HEK293 (cell line): ENCODE measurements around the gene STEEP1.

ENCODE experiments used
- HOXA7 ChIP-seq: sonication (generic); formaldehyde crosslinking; IDR thresholded peaks from 2 replicates; pipeline ENCODE4 v1.8.1; 2022; ENCODE audit warnings: missing genetic modification reagents, borderline replicate concordance
- MEIS1 ChIP-seq: sonication (generic); formaldehyde crosslinking; IDR thresholded peaks from 2 replicates; pipeline ENCODE4 v1.8.1; 2022; ENCODE audit warnings: missing genetic modification reagents, mild to moderate bottlenecking, borderline replicate concordance
- RBAK ChIP-seq: fragments of 450-650 bp; formaldehyde crosslinking; IDR thresholded peaks from 2 replicates; pipeline ENCODE4 v1.5.1; 2016; ENCODE audit warnings: missing biosample characterization, missing genetic modification characterization
- YY2 ChIP-seq: fragments of 450-650 bp; formaldehyde crosslinking; IDR thresholded peaks from 2 replicates; pipeline ENCODE4 v1.5.1; 2016; ENCODE audit warnings: missing biosample characterization, missing genetic modification characterization
- ZFP3 ChIP-seq: fragments of 450-650 bp; formaldehyde crosslinking; IDR thresholded peaks from 2 replicates; pipeline ENCODE4 v1.5.1; 2016; ENCODE audit warnings: low read depth, missing biosample characterization, missing genetic modification characterization
- ZNF10 ChIP-seq: fragments of 450-650 bp; formaldehyde crosslinking; IDR thresholded peaks from 2 replicates; pipeline ENCODE4 v1.5.1; 2017; ENCODE audit warnings: missing biosample characterization, missing genetic modification characterization
- ZNF114 ChIP-seq: fragments of 450-650 bp; formaldehyde crosslinking; IDR thresholded peaks from 2 replicates; pipeline ENCODE4 v1.5.0; 2017; ENCODE audit warnings: missing biosample characterization, missing genetic modification characterization
- ZNF157 ChIP-seq: fragments of 450-650 bp; formaldehyde crosslinking; IDR thresholded peaks from 2 replicates; pipeline ENCODE4 v1.5.1; 2016; ENCODE audit warnings: missing biosample characterization, missing genetic modification characterization
- ZNF169 ChIP-seq: fragments of 450-650 bp; formaldehyde crosslinking; IDR thresholded peaks from 2 replicates; pipeline ENCODE4 v1.5.1; 2016; ENCODE audit warnings: missing biosample characterization, missing genetic modification characterization
- ZNF174 ChIP-seq: fragments of 450-650 bp; formaldehyde crosslinking; IDR thresholded peaks from 2 replicates; pipeline ENCODE4 v1.5.0; 2017; ENCODE audit warnings: missing biosample characterization, mild to moderate bottlenecking, missing genetic modification characterization
- ZNF184 ChIP-seq: fragments of 450-650 bp; IDR thresholded peaks from 2 replicates; pipeline ENCODE4 v1.5.1; 2018; ENCODE audit warnings: missing biosample characterization, mild to moderate bottlenecking, missing genetic modification characterization
- ZNF19 ChIP-seq: fragments of 450-650 bp; formaldehyde crosslinking; IDR thresholded peaks from 2 replicates; pipeline ENCODE4; 2016; ENCODE audit warnings: missing biosample characterization, missing genetic modification characterization, low read depth
- ZNF2 ChIP-seq: fragments of 450-650 bp; formaldehyde crosslinking; IDR thresholded peaks from 2 replicates; pipeline ENCODE4 v1.5.1; 2016; ENCODE audit warnings: missing biosample characterization, missing genetic modification characterization
- ZNF23 ChIP-seq: fragments of 450-650 bp; formaldehyde crosslinking; IDR thresholded peaks from 2 replicates; pipeline ENCODE4 v1.5.1; 2016; ENCODE audit warnings: missing biosample characterization, missing genetic modification characterization, borderline replicate concordance
- ZNF239 ChIP-seq: fragments of 450-650 bp; formaldehyde crosslinking; IDR thresholded peaks from 2 replicates; pipeline ENCODE4 v1.5.1; 2016; ENCODE audit warnings: missing biosample characterization, missing genetic modification characterization
- ZNF324 ChIP-seq: fragments of 450-650 bp; formaldehyde crosslinking; IDR thresholded peaks from 2 replicates; pipeline ENCODE4 v1.5.1; 2016; ENCODE audit warnings: missing biosample characterization, missing genetic modification characterization
- ZNF341 ChIP-seq: fragments of 450-650 bp; formaldehyde crosslinking; IDR thresholded peaks from 2 replicates; pipeline ENCODE4; 2016; ENCODE audit warnings: low read depth, missing biosample characterization, missing genetic modification characterization
- ZNF350 ChIP-seq: fragments of 450-650 bp; formaldehyde crosslinking; IDR thresholded peaks from 2 replicates; pipeline ENCODE4 v1.5.0; 2017; ENCODE audit warnings: missing biosample characterization, mild to moderate bottlenecking, missing genetic modification characterization
- ZNF37A ChIP-seq: fragments of 450-650 bp; IDR thresholded peaks from 2 replicates; pipeline ENCODE4 v1.5.1; 2018; ENCODE audit warnings: missing biosample characterization, missing genetic modification characterization
- ZNF426 ChIP-seq: fragments of 450-650 bp; formaldehyde crosslinking; IDR thresholded peaks from 2 replicates; pipeline ENCODE4 v1.5.1; 2017; ENCODE audit warnings: missing biosample characterization, missing genetic modification characterization, mild to moderate bottlenecking, inconsistent platforms, moderate library complexity
- ZNF473 ChIP-seq: fragments of 450-650 bp; formaldehyde crosslinking; IDR thresholded peaks from 2 replicates; pipeline ENCODE4 v1.5.1; 2017; ENCODE audit warnings: missing biosample characterization, missing genetic modification characterization
- ZNF48 ChIP-seq: fragments of 450-650 bp; formaldehyde crosslinking; IDR thresholded peaks from 2 replicates; pipeline ENCODE4 v1.5.1; 2016; ENCODE audit warnings: missing biosample characterization, missing genetic modification characterization
- ZNF585B ChIP-seq: fragments of 450-650 bp; formaldehyde crosslinking; IDR thresholded peaks from 2 replicates; pipeline ENCODE4 v1.5.1; 2016; ENCODE audit warnings: missing biosample characterization, missing genetic modification characterization
- ZNF623 ChIP-seq: fragments of 450-650 bp; formaldehyde crosslinking; IDR thresholded peaks from 2 replicates; pipeline ENCODE4 v1.5.1; 2016; ENCODE audit warnings: missing biosample characterization, missing genetic modification characterization
- ZNF654 ChIP-seq: fragments of 450-650 bp; formaldehyde crosslinking; IDR thresholded peaks from 2 replicates; pipeline ENCODE4 v1.5.1; 2016; ENCODE audit warnings: low read depth, missing biosample characterization, missing genetic modification characterization
- ZNF664 ChIP-seq: fragments of 450-650 bp; formaldehyde crosslinking; IDR thresholded peaks from 2 replicates; pipeline ENCODE4 v1.5.1; 2016; ENCODE audit warnings: missing biosample characterization, missing genetic modification characterization
- ZNF670 ChIP-seq: fragments of 450-650 bp; formaldehyde crosslinking; IDR thresholded peaks from 2 replicates; pipeline ENCODE4 v1.5.1; 2016; ENCODE audit warnings: missing biosample characterization, missing genetic modification characterization, low read depth
- ZNF768 ChIP-seq: fragments of 450-650 bp; formaldehyde crosslinking; IDR thresholded peaks from 2 replicates; pipeline ENCODE4 v1.5.1; 2018; ENCODE audit warnings: missing biosample characterization, mild to moderate bottlenecking, missing genetic modification characterization
- ZNF785 ChIP-seq: fragments of 450-650 bp; formaldehyde crosslinking; IDR thresholded peaks from 2 replicates; pipeline ENCODE4 v1.5.1; 2016; ENCODE audit warnings: missing biosample characterization, missing genetic modification characterization
- ZNF791 ChIP-seq: fragments of 450-650 bp; formaldehyde crosslinking; IDR thresholded peaks from 2 replicates; pipeline ENCODE4 v1.5.1; 2016; ENCODE audit warnings: missing biosample characterization, missing genetic modification characterization
- ZNF843 ChIP-seq: fragments of 450-650 bp; formaldehyde crosslinking; IDR thresholded peaks from 2 replicates; pipeline ENCODE4 v1.5.1; 2016; ENCODE audit warnings: missing biosample characterization, missing genetic modification characterization
- TF ChIP-seq, protein P1 (sequence below): fragments of 450-650 bp; formaldehyde crosslinking; IDR thresholded peaks from 2 replicates; pipeline ENCODE4 v1.5.1; 2016; ENCODE audit warnings: missing biosample characterization, missing genetic modification characterization
- TF ChIP-seq, protein P2 (sequence below): fragments of 450-650 bp; formaldehyde crosslinking; IDR thresholded peaks from 2 replicates; pipeline ENCODE4 v1.5.1; 2016; ENCODE audit warnings: missing biosample characterization, missing genetic modification characterization
- TF ChIP-seq, protein P3 (sequence below): fragments of 450-650 bp; formaldehyde crosslinking; IDR thresholded peaks from 2 replicates; pipeline ENCODE4 v1.5.0; 2017; ENCODE audit warnings: missing biosample characterization, missing genetic modification characterization, borderline replicate concordance
- TF ChIP-seq, protein P4 (sequence below): fragments of 450-650 bp; formaldehyde crosslinking; IDR thresholded peaks from 2 replicates; pipeline ENCODE4 v1.5.1; 2016; ENCODE audit warnings: missing biosample characterization, missing genetic modification characterization

Gene STEEP1

DNA sequence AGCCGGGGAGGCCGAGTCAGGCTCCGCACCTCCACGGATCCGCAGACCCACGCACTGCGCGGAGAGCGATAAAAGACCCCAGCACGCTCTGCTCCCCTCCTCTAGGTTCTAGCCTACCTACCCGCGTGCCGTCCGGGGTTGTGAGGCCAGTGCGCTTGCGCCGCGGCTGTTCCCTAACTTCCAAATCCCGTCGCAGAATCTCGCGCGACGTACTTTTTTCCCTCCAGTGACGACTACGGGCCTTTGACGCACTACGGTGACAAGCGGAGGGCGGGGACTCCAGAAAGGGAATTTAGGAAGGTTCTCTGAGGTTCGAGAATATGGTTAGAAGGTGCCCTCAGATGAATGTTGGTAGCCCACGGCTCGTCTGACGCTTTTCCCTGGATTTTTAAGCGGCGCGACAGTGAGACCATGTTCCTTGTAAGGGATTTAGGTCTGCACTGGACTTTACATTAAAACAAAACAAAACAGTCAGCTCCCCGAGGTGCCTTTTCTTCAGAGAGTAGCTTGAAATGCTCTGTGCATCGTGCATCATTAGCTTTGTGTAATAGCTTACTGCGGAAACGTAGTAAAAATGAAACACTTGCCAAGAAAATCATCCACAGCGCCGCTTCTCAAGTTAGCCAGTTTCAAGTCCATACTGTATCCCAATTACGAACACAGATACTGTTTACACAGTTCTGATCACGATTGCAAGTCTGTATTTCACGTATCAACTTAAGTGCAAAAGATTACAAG lies 41.2 kb upstream of the STEEP1 start, which contains the start of gene NKRF (continued):
- TF ChIP-seq, protein P1, sequence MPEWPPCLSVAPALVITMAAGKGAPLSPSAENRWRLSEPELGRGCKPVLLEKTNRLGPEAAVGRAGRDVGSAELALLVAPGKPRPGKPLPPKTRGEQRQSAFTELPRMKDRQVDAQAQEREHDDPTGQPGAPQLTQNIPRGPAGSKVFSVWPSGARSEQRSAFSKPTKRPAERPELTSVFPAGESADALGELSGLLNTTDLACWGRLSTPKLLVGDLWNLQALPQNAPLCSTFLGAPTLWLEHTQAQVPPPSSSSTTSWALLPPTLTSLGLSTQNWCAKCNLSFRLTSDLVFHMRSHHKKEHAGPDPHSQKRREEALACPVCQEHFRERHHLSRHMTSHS (tag by site-specific recombination) = no peak
- TF ChIP-seq ZNF37A (tag by site-specific recombination) (no peak), MEIS1 (no peak), ZNF473 (tag by site-specific recombination) (no peak), HOXA7 (CRISPR knock-in tag) (no peak), ZNF670 (no peak), ZNF654 (tag by site-specific recombination) (no peak), ZNF843 (tag by site-specific recombination) (0 out of 2 replicates have a peak, but pooled peaks have one; percentile 26), ZNF114 (no peak), ZNF2 (tag by site-specific recombination) (0 out of 2 replicates have a peak, but pooled peaks have one; percentile 17), ZNF157 (tag by site-specific recombination) (no peak), ZNF585B (no peak), ZNF19 (tag by site-specific recombination) (no peak), ZNF791 (tag by site-specific recombination) (no peak), ZNF324 (peak; percentile 46; the same call in 1 of the 2 replicates), ZNF23 (tag by site-specific recombination) (no peak), ZNF169 (tag by site-specific recombination) (no peak), ZNF664 (no peak), ZNF10 (no peak), ZNF184 (no peak), ZNF350 (tag by site-specific recombination) (no peak), ZFP3 (tag by site-specific recombination) (no peak), ZNF768 (tag by site-specific recombination) (no peak), ZNF426 (tag by site-specific recombination) (no peak), RBAK (tag by site-specific recombination) (no peak), ZNF785 (tag by site-specific recombination) (no peak), ZNF48 (tag by site-specific recombination) (no peak), ZNF239 (tag by site-specific recombination) (no peak), ZNF623 (tag by site-specific recombination) (no peak), ZNF341 (peak; percentile 78), ZNF174 (tag by site-specific recombination) (no peak), YY2 (tag by site-specific recombination) (no peak)
- TF ChIP-seq, protein P2, sequence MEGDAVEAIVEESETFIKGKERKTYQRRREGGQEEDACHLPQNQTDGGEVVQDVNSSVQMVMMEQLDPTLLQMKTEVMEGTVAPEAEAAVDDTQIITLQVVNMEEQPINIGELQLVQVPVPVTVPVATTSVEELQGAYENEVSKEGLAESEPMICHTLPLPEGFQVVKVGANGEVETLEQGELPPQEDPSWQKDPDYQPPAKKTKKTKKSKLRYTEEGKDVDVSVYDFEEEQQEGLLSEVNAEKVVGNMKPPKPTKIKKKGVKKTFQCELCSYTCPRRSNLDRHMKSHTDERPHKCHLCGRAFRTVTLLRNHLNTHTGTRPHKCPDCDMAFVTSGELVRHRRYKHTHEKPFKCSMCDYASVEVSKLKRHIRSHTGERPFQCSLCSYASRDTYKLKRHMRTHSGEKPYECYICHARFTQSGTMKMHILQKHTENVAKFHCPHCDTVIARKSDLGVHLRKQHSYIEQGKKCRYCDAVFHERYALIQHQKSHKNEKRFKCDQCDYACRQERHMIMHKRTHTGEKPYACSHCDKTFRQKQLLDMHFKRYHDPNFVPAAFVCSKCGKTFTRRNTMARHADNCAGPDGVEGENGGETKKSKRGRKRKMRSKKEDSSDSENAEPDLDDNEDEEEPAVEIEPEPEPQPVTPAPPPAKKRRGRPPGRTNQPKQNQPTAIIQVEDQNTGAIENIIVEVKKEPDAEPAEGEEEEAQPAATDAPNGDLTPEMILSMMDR (tag by site-specific recombination) = no peak
- TF ChIP-seq, protein P3, sequence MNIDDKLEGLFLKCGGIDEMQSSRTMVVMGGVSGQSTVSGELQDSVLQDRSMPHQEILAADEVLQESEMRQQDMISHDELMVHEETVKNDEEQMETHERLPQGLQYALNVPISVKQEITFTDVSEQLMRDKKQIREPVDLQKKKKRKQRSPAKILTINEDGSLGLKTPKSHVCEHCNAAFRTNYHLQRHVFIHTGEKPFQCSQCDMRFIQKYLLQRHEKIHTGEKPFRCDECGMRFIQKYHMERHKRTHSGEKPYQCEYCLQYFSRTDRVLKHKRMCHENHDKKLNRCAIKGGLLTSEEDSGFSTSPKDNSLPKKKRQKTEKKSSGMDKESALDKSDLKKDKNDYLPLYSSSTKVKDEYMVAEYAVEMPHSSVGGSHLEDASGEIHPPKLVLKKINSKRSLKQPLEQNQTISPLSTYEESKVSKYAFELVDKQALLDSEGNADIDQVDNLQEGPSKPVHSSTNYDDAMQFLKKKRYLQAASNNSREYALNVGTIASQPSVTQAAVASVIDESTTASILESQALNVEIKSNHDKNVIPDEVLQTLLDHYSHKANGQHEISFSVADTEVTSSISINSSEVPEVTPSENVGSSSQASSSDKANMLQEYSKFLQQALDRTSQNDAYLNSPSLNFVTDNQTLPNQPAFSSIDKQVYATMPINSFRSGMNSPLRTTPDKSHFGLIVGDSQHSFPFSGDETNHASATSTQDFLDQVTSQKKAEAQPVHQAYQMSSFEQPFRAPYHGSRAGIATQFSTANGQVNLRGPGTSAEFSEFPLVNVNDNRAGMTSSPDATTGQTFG = no peak
- TF ChIP-seq, protein P4, sequence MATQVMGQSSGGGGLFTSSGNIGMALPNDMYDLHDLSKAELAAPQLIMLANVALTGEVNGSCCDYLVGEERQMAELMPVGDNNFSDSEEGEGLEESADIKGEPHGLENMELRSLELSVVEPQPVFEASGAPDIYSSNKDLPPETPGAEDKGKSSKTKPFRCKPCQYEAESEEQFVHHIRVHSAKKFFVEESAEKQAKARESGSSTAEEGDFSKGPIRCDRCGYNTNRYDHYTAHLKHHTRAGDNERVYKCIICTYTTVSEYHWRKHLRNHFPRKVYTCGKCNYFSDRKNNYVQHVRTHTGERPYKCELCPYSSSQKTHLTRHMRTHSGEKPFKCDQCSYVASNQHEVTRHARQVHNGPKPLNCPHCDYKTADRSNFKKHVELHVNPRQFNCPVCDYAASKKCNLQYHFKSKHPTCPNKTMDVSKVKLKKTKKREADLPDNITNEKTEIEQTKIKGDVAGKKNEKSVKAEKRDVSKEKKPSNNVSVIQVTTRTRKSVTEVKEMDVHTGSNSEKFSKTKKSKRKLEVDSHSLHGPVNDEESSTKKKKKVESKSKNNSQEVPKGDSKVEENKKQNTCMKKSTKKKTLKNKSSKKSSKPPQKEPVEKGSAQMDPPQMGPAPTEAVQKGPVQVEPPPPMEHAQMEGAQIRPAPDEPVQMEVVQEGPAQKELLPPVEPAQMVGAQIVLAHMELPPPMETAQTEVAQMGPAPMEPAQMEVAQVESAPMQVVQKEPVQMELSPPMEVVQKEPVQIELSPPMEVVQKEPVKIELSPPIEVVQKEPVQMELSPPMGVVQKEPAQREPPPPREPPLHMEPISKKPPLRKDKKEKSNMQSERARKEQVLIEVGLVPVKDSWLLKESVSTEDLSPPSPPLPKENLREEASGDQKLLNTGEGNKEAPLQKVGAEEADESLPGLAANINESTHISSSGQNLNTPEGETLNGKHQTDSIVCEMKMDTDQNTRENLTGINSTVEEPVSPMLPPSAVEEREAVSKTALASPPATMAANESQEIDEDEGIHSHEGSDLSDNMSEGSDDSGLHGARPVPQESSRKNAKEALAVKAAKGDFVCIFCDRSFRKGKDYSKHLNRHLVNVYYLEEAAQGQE = no peak
